Peyer's patch (tissue), 4 donors: ENCODE data around the gene CISH.

ENCODE experiments used
- CTCF ChIP-seq, 6 experiments: fragments of 450-650 bp in 4 of 6; fragments of 200-600 bp in 2 of 6; sonication (generic) in 1 of 6; IDR thresholded peaks; one replicate each; pipeline ENCODE4 v1.5.1; 2017 to 2019; ENCODE audit warnings: antibody characterized with exemption in 6 of 6, mild to moderate bottlenecking in 3 of 6, moderate library complexity in 1 of 6
- POLR2A ChIP-seq, 2 donors: fragments of 450-650 bp; IDR thresholded peaks; one replicate each; pipeline ENCODE4 v1.5.1; 2017; ENCODE audit warnings: antibody characterized with exemption in 2 of 2, mild to moderate bottlenecking in 2 of 2, moderate library complexity in 2 of 2

GRCh38 chr3:50562861-50563260, 48.7 kb downstream of the CISH start:
- no peak for TF ChIP-seq POLR2A (IDR thresholded peaks at IDR 0.05)
- TF ChIP-seq CTCF (IDR thresholded peaks at IDR 0.05), result no peak
